Neural crest cell (in vitro differentiated cells): ENCODE results near the gene BPIFB3. TPM values are rescaled to one million over a fixed set of nuclear protein-coding genes. Genes with fewer than 3 reads are reported as not detected.

ENCODE experiments used
- DNase-seq: peaks from one replicate; pipeline ENCODE4 v3.0.0; 2021; ENCODE audit warnings: low read depth, mixed read lengths, low spot score
- H3K27ac Mint-ChIP-seq: one replicate; pipeline ENCODE4 v1.8.0; 2021; ENCODE audit warnings: mild to moderate bottlenecking, mixed read lengths; ENCODE audit not compliant: unreplicated experiment
- H3K27me3 Mint-ChIP-seq: 2 replicates; pipeline ENCODE4 v1.8.0; 2021; ENCODE audit warnings: low read depth, mild to moderate bottlenecking, mixed read lengths
- H3K36me3 Mint-ChIP-seq: 2 replicates; pipeline ENCODE4 v1.8.0; 2021; ENCODE audit warnings: low read depth, mild to moderate bottlenecking, mixed read lengths
- H3K4me1 Mint-ChIP-seq: 2 replicates; pipeline ENCODE4 v1.8.0; 2021; ENCODE audit warnings: mixed read lengths
- H3K4me3 Mint-ChIP-seq: one replicate; pipeline ENCODE4 v1.8.0; 2021; ENCODE audit warnings: mild to moderate bottlenecking, mixed read lengths
- H3K9me3 Mint-ChIP-seq: 2 replicates; pipeline ENCODE4 v1.8.0; 2021; ENCODE audit warnings: mixed read lengths
- total RNA-seq: library from RNA; stranded (reverse); gene quantifications from 2 replicates; pipeline ENCODE4 v1.2.1, GENCODE V29; 2021
- TF ChIP-seq, protein P1 (sequence below): fragments of 200-600 bp; sonication (generic); conservative IDR thresholded peaks from 2 replicates; pipeline ENCODE4 v1.5.0; 2021; ENCODE audit warnings: antibody characterized with exemption, mild to moderate bottlenecking

The BPIFB3 gene
- total RNA-seq, 1 donor from 2014 or later: not detected

DNA sequence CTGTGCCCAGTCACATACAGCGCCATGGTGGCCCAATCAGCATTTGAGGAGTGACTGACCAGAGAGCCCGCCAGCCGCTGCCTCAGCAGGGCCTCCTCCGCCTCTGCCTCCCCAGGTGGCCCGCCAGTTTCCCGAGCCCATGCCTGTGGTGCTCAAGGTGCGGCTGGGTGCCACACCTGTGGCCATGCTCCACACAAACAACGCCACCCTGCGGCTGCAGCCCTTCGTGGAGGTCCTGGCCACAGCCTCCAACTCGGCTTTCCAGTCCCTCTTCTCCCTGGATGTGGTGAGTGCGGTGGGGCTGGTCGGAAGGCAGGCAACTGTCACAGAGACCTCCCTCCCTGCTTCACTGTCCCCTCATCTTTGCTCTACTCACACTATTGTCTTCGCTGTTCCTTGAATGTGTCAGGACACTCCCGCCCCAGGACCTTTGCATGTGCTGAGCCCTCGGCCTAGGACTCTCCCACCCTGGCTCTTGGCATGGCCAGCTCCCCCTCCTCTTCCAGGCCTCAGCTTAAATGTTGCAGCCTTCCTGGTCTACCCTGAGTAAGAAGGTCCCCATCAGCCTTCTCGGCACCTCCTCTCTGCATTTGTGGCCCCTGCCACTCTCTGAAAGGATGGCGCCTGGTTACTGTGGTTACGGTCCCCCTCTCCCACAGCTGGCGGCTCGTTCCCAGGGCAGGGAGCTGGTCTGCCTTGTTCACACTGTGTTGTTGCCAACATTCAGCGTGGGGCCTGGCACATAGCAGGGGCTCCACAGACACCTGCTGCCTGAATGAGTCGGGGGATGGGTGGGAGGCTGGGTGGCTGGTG, 34.0 kb upstream of the BPIFB3 start:
- no peaks in the 10 kb centered on the region for H3K9me3 Mint-ChIP-seq
- H3K27ac Mint-ChIP-seq: no peak overlapping the region
- no peaks in the 10 kb centered on the region for H3K4me1 Mint-ChIP-seq
- DNase-seq: no peak
- no peaks in the 10 kb centered on the region for H3K36me3 Mint-ChIP-seq
- no peak overlapping the region for H3K4me3 Mint-ChIP-seq
- H3K27me3 Mint-ChIP-seq: peaks cover 2% of the 10 kb centered on the region
- TF ChIP-seq, protein P1, sequence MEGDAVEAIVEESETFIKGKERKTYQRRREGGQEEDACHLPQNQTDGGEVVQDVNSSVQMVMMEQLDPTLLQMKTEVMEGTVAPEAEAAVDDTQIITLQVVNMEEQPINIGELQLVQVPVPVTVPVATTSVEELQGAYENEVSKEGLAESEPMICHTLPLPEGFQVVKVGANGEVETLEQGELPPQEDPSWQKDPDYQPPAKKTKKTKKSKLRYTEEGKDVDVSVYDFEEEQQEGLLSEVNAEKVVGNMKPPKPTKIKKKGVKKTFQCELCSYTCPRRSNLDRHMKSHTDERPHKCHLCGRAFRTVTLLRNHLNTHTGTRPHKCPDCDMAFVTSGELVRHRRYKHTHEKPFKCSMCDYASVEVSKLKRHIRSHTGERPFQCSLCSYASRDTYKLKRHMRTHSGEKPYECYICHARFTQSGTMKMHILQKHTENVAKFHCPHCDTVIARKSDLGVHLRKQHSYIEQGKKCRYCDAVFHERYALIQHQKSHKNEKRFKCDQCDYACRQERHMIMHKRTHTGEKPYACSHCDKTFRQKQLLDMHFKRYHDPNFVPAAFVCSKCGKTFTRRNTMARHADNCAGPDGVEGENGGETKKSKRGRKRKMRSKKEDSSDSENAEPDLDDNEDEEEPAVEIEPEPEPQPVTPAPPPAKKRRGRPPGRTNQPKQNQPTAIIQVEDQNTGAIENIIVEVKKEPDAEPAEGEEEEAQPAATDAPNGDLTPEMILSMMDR: no peak

DNA sequence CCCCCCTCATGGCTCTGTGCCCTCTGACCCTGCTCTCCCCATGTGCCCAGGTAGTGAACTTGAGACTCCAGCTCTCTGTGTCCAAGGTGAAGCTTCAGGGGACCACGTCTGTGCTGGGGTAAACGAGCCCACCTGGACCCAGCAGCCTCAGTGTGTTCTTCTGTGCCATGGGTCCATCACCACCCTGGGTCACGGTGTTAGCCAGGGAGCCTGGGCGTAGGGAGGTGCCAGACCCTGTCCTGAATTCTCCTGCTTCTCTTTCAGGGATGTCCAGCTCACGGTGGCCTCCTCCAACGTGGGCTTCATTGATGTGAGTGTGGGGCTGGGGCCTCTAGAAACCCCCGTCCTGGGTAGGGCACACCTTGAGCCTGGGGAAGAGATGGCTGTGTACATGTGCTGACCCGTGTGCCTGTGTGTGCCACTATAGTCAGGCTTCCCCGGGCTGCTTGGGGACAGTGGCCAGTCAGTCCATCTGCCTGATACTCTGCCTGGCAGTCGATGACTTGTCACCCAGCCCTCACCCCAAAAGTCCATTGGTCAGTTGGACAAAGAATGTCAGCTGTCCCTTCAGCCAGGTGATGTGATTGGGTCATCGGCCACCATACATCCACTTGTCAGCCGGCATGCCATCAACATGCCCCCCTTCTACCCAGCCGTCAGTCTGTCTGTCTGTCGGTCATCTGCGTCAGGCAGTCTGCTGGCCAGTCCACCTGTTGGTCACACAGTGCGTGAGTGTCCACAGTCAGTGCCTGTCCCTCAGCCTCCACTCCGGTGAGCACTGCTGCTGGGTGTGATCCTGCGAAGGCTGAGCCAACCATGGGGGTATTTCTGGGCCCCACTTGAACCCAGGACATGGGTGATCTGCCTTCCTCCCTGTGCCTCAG, 33.2 kb upstream of the BPIFB3 start:
- Mint-ChIP-seq H3K4me3 (no peak overlapping the region), H3K27me3 (peaks cover 2% of the 10 kb centered on the region), H3K27ac (no peak overlapping the region), H3K9me3 (no peaks in the 10 kb centered on the region), H3K4me1 (no peaks in the 10 kb centered on the region), H3K36me3 (no peaks in the 10 kb centered on the region)
- no peak for DNase-seq
- TF ChIP-seq, protein P1: no peak

DNA sequence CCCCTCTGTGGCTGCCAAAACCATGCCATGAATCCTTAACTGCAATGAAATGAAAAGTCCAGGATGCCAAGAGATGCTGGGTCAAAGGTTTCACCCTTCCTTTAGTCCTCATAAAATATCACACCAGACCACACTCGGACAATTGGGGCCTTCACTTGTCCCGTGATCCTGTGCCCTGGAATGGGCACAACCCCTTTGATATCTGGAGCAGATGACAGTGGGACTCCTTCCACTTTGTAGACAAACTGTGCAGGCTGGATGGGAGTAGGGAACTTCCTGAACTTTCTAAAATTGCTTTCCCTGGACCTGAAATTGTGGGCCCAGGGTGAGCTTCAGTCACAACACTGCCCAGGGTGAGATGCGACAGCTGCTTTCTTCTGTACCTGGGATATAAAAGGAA, 31.8 kb upstream of the BPIFB3 start:
- H3K9me3 Mint-ChIP-seq: no peaks in the 10 kb centered on the region
- TF ChIP-seq, protein P1: no peak
- H3K4me3 Mint-ChIP-seq: no peak overlapping the region
- H3K36me3 Mint-ChIP-seq: no peaks in the 10 kb centered on the region
- H3K27ac Mint-ChIP-seq: no peak overlapping the region
- no peaks in the 10 kb centered on the region for H3K4me1 Mint-ChIP-seq
- no peak for DNase-seq
- peaks cover under 1% of the 10 kb centered on the region for H3K27me3 Mint-ChIP-seq

DNA sequence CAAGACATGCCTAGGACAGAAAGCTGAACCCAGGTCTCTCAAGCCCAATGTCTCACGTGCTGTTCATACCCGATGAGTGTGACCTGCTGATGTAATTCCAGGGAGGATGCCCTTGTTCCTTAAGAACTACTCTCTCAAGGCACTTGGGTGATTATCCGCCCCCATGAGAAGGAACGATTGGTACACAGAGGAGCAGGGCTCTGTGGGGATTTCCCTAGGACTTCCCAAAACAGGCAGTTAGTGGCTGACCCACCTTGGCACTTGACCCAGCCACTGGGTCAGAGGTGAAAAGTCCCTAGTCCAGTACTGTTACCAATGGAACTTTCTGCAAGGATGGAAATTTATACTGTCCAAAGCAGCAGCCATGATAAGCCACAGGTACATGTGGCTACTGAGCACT, 31.4 kb upstream of the BPIFB3 start:
- no peaks in the 10 kb centered on the region for H3K36me3 Mint-ChIP-seq
- TF ChIP-seq, protein P1: no peak

DNA sequence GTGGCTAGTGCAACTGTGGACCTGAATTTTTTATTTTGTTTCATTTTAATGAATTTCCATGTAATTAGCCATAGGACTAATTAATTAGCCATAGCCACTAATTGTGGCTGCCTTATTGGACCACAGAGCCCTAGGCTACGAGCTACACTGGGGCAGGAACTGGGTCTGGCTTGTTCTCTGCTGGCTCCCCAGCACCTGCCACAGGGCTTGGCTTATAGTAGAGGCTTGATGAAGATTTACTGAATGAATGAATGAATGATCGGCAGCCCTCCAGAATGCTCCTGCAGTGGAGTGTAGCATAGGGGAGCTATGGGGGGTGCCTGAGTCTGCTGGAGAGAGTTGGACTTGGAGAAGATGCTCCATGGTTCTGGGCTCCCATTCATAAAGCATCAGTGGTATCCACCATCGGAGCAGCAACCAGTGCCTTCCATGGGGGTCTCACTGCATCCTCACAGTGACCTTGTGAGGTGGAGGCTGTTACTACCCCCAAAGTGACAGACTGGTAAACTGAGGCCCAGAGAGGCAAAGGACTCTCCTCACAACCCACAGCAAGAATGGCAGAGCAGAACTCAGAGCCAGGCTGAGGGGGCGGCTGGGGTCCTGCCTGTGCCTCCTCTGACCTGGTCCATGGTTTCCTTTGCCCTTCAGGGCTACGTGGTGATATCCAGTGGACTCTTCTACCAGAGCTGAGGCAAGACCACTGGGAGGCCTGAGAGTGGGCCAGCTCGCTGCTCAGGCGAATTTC, 30.8 kb upstream of the BPIFB3 start:
- Mint-ChIP-seq H3K4me3 (no peak overlapping the region), H3K4me1 (no peaks in the 10 kb centered on the region), H3K27ac (no peak overlapping the region)

More for the DNA sequence above, 31.4 kb upstream of the BPIFB3 start:
- no peak overlapping the region for H3K4me3 Mint-ChIP-seq
- peaks cover 3% of the 10 kb centered on the region for H3K27me3 Mint-ChIP-seq
- no peaks in the 10 kb centered on the region for H3K4me1 Mint-ChIP-seq
- no peaks in the 10 kb centered on the region for H3K9me3 Mint-ChIP-seq
- H3K27ac Mint-ChIP-seq: no peak overlapping the region
- no peak for DNase-seq

More for the DNA sequence above, 30.8 kb upstream of the BPIFB3 start:
- no peak for DNase-seq
- TF ChIP-seq, protein P1: no peak
- no peaks in the 10 kb centered on the region for H3K36me3 Mint-ChIP-seq
- H3K9me3 Mint-ChIP-seq: no peaks in the 10 kb centered on the region
- peaks cover 3% of the 10 kb centered on the region for H3K27me3 Mint-ChIP-seq
